Measurements from ENCODE around the gene ENG.

DNA sequence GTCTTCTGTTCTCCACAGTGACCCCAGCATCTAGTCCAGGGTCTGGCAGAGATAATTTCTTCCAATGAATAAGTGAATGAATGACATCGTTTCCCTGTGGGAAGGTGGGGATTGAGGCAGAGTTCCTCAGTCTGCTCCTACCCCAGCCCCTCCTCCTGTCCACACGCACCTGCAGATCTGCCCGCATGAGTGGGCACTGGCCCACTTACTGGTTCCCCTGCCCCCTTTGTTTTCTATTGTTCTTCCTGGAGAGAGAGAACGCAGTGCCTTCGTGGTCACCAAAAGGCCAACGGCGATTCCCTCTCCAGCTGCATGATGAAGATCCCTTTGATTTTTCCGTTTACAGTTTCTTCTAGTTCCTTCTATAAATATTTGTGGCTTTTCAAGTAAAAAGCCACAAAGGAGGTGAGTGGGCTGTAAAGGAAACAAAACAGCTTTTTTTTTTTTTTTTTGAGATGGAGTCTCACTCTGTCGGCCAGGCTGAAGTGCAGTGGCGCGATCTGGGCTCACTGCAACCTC is 57.5 kb downstream of the ENG start:
- TF ChIP-seq, protein P1, sequence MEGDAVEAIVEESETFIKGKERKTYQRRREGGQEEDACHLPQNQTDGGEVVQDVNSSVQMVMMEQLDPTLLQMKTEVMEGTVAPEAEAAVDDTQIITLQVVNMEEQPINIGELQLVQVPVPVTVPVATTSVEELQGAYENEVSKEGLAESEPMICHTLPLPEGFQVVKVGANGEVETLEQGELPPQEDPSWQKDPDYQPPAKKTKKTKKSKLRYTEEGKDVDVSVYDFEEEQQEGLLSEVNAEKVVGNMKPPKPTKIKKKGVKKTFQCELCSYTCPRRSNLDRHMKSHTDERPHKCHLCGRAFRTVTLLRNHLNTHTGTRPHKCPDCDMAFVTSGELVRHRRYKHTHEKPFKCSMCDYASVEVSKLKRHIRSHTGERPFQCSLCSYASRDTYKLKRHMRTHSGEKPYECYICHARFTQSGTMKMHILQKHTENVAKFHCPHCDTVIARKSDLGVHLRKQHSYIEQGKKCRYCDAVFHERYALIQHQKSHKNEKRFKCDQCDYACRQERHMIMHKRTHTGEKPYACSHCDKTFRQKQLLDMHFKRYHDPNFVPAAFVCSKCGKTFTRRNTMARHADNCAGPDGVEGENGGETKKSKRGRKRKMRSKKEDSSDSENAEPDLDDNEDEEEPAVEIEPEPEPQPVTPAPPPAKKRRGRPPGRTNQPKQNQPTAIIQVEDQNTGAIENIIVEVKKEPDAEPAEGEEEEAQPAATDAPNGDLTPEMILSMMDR (IDR thresholded peaks at IDR 0.05) = no peak
- TF ChIP-seq ZFX (IDR thresholded peaks at IDR 0.05; ENCODE audit: borderline replicate concordance) = no peak
